Upper lobe of left lung (tissue), 6 donors: Measurements from ENCODE around the gene TYW1. TPM values are rescaled to one million over a fixed set of nuclear protein-coding genes. Genes with fewer than 3 reads are reported as not detected.
"Not testable (repeated sequence)": the region's sequence is repeated elsewhere in the genome, so short reads cannot be mapped to it uniquely, and the experiment has no call there.

Experiments used
- ATAC-seq, 2 donors: fragments of 200-7000 bp; cut with Tn5 transposase; one replicate each; pipeline ENCODE4 v1.9.1; 2022; ENCODE audit warnings: mild to moderate bottlenecking in 2 of 2, moderate library complexity in 2 of 2; ENCODE audit not compliant: low FRiP score in 2 of 2
- DNase-seq, 2 donors: peaks; one replicate each; pipeline ENCODE4 v3.0.0-alpha.2; 2019 to 2020
- H3K27ac ChIP-seq, 4 donors: fragments of 200-600 bp; sonication (generic); one replicate each; pipeline ENCODE4 v1.5.1; 2016 to 2019
- H3K27me3 ChIP-seq, 4 donors: fragments of 200-600 bp; sonication (generic); one replicate each; pipeline ENCODE4 v1.5.1; 2017 to 2019
- H3K36me3 ChIP-seq, 4 donors: fragments of 200-600 bp; sonication (generic); one replicate each; pipeline ENCODE4 v1.5.1; 2016 to 2019
- H3K4me1 ChIP-seq, 4 donors: fragments of 200-600 bp; sonication (generic); one replicate each; pipeline ENCODE4 v1.5.1; 2018 to 2019
- H3K4me3 ChIP-seq, 4 donors: fragments of 200-600 bp; sonication (generic); one replicate each; pipeline ENCODE4 v1.5.1; 2017 to 2019; ENCODE audit warnings: mild to moderate bottlenecking in 2 of 4, moderate library complexity in 1 of 4
- H3K9me3 ChIP-seq, 4 donors: fragments of 200-600 bp; sonication (generic); one replicate each; pipeline ENCODE4 v1.5.1; 2018 to 2019
- EP300 ChIP-seq, 4 donors: sonication (generic); formaldehyde crosslinking; IDR thresholded peaks; one replicate each; pipeline ENCODE4 v1.5.1; 2017; ENCODE audit warnings: antibody characterized with exemption in 4 of 4, control low read depth in 2 of 4
- POLR2A ChIP-seq, 4 donors: fragments of 450-650 bp; IDR thresholded peaks; one replicate each; pipeline ENCODE4 v1.5.1; 2016 to 2017; ENCODE audit warnings: antibody characterized with exemption in 4 of 4, mild to moderate bottlenecking in 2 of 4
- POLR2AphosphoS5 ChIP-seq, 2 donors: sonication (generic); formaldehyde crosslinking; IDR thresholded peaks; one replicate each; pipeline ENCODE4 v1.5.1; 2017; ENCODE audit warnings: antibody characterized with exemption in 2 of 2
- WGBS, 2 donors: methylation state at CpG; one replicate each; pipeline ENCODE4 v1.1.5; 2017 to 2018; 5-methylcytosine and 5-hydroxymethylcytosine counted together
- total RNA-seq, 6 donors: library from RNA; depleted of rRNA in 4 of 6; stranded (reverse); fragments of >200 nt in 4 of 6; gene quantifications; one replicate each; pipeline versions ENCODE4 v1.1.0 to v1.2.1, GENCODE V29; 2016 to 2021
- TF ChIP-seq, protein P1 (sequence below), 6 experiments: fragments of 450-650 bp in 4 of 6; fragments of 200-600 bp in 2 of 6; sonication (generic) in 2 of 6; IDR thresholded peaks; one replicate each; pipeline ENCODE4 v1.5.1; 2016 to 2019; ENCODE audit warnings: antibody characterized with exemption in 6 of 6
- donor health status: DM: no; HTN: no; CAD: no; lungs with moderate emphysema.
- donor health status: DM: no; HTN: yes; CAD: no; lungs with severe emphysema.

TYW1 gene
- total RNA-seq, 6 donors from 2014 or later, result 13.9 to 40.9 (median 17.2) TPM

DNA sequence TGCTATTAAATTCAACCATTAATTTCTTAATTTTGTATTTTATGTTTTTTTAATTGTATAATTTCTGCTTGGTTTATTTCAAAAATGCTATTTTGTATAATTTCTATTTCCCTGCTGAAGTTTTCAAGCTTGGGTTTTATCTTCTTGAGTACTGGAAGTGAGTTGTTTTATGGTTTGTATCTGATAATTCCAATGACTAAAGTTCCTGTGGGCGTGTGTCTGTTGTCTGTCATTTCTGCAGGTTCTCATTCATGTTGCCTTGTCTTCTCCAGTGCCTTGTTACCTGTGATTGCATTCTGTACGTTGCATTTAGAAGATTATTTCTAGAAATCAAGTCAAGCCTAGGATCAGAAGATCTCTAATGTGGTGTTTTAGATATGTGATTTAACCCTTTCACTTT, 199.5 kb downstream of the TYW1 start:
- not testable (repeated sequence) for DNase-seq, H3K4me1 ChIP-seq, H3K36me3 ChIP-seq, H3K27me3 ChIP-seq, ATAC-seq, H3K9me3 ChIP-seq, H3K4me3 ChIP-seq, H3K27ac ChIP-seq
- WGBS, 2 donors, result 93 to 100% methylated on average over 2 of the region's 2 CpGs

DNA sequence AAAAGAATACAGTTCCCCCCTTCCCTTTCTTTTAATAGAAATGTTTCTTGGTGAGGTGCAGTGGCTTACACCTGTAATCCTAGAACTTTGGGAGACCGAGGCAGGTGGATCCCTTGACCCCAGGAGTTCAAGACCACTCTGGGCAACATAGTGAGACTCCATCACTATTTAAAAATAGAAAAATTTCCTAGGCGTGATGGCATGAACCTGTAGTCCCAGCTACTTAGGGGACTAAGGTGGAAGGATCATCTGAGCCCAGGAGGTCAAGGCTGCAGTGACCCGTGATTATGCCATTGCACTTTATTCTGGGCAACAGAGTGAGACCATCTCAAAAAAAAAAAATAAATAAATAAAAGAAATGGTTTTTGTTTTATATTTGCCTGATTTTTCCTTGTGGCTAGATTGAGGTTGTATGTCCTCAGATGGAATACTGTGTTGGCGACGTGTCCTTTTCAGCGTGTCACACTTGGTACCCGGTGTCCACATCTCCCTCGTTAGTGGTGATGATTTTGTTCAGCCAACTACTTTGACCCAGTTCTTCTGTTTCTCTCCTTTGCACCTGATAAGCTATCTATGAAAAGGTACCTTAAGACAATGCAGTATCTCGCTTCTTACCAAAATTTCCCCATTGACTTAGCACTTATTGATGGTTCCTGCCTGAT, 202.4 kb downstream of the TYW1 start:
- H3K27ac ChIP-seq, ATAC-seq: not testable (repeated sequence)
- 90 to 96% methylated on average over 9 of the region's 9 CpGs for WGBS, 2 donors

DNA sequence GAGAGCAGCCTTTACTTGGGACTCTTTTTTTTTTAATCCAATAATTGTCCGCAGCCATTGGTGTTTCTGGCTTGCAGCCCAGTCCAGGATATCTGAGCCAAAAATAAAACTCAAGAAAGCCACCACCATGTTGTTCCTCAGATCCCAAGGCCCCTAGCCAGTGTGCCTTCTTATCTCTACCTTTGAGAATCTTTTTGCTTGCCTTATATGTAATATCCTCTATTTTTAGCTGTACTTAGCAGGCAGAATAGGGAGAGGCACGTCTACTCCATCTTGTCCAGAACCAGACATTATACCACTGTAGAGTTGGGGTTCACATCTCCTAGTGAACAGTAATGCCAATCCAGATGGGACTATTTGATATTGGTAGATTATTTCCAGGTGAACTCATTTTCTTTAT, 209.1 kb downstream of the TYW1 start:
- not testable (repeated sequence) for DNase-seq, H3K27ac ChIP-seq, H3K27me3 ChIP-seq, H3K4me3 ChIP-seq, H3K36me3 ChIP-seq, H3K9me3 ChIP-seq, H3K4me1 ChIP-seq, ATAC-seq
- whole genome bisulfite sequencing, 2 donors, result 44 to 85% methylated on average over 1 to 2 of the region's 2 CpGs

More for the DNA sequence above, 202.4 kb downstream of the TYW1 start:
- DNase-seq, H3K36me3 ChIP-seq, H3K9me3 ChIP-seq, H3K27me3 ChIP-seq, H3K4me1 ChIP-seq, H3K4me3 ChIP-seq: not testable (repeated sequence)

DNA sequence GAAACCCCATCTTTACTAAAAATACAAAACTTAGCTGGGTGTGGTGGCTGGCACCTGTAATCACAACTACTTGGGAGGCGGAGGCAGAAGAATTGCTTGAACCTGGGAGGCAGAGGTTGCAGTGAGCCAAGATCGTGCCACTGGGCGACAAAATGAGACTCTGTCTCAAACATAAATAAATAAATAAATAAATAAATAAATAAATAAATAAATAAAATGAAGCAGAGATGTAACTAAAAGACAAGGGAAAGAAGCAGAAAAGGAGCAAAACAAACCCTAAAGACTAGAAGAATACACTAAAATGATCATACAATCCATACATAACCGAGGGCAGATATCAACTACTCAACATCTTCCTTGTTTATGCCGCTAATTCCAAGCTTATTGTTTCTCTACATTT, 209.8 kb downstream of the TYW1 start:
- no peak for ATAC-seq

DNA sequence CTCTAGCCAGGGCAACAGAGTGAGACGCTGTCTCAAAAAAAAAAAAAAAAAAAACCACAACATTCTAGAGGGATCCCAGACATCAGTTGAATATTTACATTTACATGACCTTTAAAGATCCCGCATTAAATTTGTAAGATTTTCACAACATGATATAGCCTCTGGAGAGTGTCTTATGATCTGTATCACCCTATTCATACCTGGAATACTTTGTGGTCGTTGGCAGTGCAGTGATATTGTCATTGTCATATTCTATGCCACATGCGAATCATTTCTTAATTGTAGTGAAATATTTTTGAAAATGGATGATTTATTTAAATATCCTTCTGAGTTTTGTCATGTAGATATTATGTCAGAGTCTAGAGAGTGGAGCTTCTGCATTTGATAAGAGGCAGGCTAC, 212.0 kb downstream of the TYW1 start:
- H3K27ac ChIP-seq, H3K27me3 ChIP-seq, H3K9me3 ChIP-seq, H3K36me3 ChIP-seq, H3K4me1 ChIP-seq, ATAC-seq, DNase-seq, H3K4me3 ChIP-seq: not testable (repeated sequence)
- 88 to 91% methylated on average over 4 of the region's 4 CpGs for WGBS, 2 donors

More for the DNA sequence above, 209.8 kb downstream of the TYW1 start:
- Histone ChIP-seq H3K4me1 (peaks cover 0 to 3% (median 0%) of the 10 kb centered on the region in 4 donors), H3K4me3 (no peak overlapping the region), H3K36me3 (no peaks in the 10 kb centered on the region), H3K9me3 (no peaks in the 10 kb centered on the region), H3K27ac (no peak overlapping the region), H3K27me3 (no peaks in the 10 kb centered on the region)
- no peak for DNase-seq
- TF ChIP-seq POLR2A (IDR thresholded peaks at IDR 0.05) (no peak), POLR2AphosphoS5 (IDR thresholded peaks at IDR 0.05) (no peak), EP300 (IDR thresholded peaks at IDR 0.05) (no peak)
- TF ChIP-seq, protein P1, sequence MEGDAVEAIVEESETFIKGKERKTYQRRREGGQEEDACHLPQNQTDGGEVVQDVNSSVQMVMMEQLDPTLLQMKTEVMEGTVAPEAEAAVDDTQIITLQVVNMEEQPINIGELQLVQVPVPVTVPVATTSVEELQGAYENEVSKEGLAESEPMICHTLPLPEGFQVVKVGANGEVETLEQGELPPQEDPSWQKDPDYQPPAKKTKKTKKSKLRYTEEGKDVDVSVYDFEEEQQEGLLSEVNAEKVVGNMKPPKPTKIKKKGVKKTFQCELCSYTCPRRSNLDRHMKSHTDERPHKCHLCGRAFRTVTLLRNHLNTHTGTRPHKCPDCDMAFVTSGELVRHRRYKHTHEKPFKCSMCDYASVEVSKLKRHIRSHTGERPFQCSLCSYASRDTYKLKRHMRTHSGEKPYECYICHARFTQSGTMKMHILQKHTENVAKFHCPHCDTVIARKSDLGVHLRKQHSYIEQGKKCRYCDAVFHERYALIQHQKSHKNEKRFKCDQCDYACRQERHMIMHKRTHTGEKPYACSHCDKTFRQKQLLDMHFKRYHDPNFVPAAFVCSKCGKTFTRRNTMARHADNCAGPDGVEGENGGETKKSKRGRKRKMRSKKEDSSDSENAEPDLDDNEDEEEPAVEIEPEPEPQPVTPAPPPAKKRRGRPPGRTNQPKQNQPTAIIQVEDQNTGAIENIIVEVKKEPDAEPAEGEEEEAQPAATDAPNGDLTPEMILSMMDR (IDR thresholded peaks at IDR 0.05), result no peak
- WGBS, 2 donors, result 98 to 99% methylated on average over 5 of the region's 5 CpGs

DNA sequence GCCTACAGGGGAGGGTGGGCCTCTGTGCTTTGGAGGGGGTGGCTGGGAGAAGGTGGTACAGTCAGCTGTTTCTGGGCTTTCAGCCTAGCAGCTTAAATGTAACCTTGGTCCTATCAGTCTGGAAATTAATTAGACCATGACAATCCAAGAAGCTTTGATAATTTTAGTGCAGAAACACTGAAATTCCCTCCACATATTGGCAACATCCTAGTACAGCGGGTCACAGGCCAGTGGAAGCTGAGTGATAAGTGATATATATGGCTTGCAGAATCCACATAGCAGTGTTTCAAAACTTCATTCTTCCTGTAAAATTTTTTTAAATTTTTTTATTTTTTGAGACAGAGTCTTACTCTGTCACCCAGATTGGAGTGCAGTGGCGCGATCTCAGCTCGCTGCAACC, 212.6 kb downstream of the TYW1 start:
- no peak for TF ChIP-seq EP300 (IDR thresholded peaks at IDR 0.05)
- TF ChIP-seq, protein P1 (IDR thresholded peaks at IDR 0.05), result no peak
- WGBS, 2 donors, result 88 to 89% methylated on average over 4 of the region's 4 CpGs

DNA sequence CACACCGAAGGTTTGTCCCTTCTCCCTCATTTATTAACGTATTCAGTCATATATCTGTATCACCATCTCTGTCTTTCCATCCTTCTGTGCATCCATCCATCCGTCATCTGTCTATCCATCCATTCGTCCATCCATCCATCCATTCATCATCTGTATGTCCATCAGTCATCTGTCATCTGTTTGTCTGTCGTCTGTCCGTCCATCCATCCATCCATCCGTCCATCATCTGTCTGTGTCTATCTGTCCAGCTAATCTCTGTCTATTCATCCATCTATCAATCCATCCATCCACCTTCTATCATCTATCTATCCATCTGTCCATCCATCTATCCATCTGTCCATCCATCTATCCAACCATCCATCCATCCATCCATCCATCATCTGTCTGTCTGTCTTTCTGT, 213.9 kb downstream of the TYW1 start:
- TF ChIP-seq, protein P1 (IDR thresholded peaks at IDR 0.05), result no peak
- TF ChIP-seq EP300 (IDR thresholded peaks at IDR 0.05) (no peak), POLR2AphosphoS5 (IDR thresholded peaks at IDR 0.05) (no peak), POLR2A (IDR thresholded peaks at IDR 0.05) (no peak)
- no peak overlapping the region for H3K27ac ChIP-seq
- WGBS, 2 donors, result 92 to 98% methylated on average over 7 of the region's 7 CpGs
- no peaks in the 10 kb centered on the region for H3K27me3 ChIP-seq
- no peaks in the 10 kb centered on the region for H3K9me3 ChIP-seq
- peaks cover 0 to 3% (median 0%) of the 10 kb centered on the region in 4 donors for H3K4me1 ChIP-seq
- ATAC-seq, result no peak
- no peaks in the 10 kb centered on the region for H3K36me3 ChIP-seq
- H3K4me3 ChIP-seq, result no peak overlapping the region
- DNase-seq, result no peak

More for the DNA sequence above, 212.6 kb downstream of the TYW1 start:
- DNase-seq, result no peak
- H3K27me3 ChIP-seq, result no peaks in the 10 kb centered on the region
- H3K4me3 ChIP-seq, result no peak overlapping the region
- no peaks in the 10 kb centered on the region for H3K36me3 ChIP-seq
- H3K27ac ChIP-seq, result no peak overlapping the region
- ATAC-seq, result no peak
- H3K9me3 ChIP-seq, result no peaks in the 10 kb centered on the region
- peaks cover 0 to 3% (median 0%) of the 10 kb centered on the region in 4 donors for H3K4me1 ChIP-seq

DNA sequence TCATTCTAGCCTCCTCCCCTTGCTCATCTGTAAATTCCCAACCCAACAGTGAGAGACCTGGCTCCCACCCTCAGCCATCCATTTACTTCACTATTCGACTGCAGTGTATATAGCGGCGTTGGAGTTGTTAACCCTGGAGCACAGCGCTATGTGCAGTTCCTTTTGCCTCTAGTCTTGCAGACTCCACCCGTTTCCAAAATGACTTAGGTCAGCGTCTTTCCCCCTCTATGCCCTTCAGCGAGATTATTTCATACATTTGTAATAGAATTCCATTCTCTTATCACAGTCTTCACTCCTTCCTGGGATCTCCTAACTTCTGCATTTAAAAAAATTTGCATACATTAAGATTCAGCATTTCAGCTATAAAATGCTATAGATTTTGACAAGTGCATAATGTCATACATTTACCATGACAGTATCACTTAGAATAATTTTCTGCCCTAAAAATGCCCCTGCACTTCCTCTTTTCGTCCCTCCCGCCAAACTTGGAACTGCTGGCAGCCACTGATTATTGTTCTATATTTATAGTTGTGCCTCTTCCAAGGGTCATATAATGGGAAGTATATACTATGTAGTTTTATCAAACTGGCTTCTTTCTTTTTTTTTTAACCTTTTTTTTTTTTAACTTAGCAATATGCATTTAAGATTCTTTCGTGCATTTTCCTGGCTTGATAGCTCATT, 215.2 kb downstream of the TYW1 start:
- not testable (repeated sequence) for H3K27ac ChIP-seq, H3K9me3 ChIP-seq, H3K4me3 ChIP-seq, H3K4me1 ChIP-seq, H3K36me3 ChIP-seq, ATAC-seq, H3K27me3 ChIP-seq, DNase-seq
- WGBS, 2 donors, result 73 to 78% methylated on average over 10 of the region's 10 CpGs

DNA sequence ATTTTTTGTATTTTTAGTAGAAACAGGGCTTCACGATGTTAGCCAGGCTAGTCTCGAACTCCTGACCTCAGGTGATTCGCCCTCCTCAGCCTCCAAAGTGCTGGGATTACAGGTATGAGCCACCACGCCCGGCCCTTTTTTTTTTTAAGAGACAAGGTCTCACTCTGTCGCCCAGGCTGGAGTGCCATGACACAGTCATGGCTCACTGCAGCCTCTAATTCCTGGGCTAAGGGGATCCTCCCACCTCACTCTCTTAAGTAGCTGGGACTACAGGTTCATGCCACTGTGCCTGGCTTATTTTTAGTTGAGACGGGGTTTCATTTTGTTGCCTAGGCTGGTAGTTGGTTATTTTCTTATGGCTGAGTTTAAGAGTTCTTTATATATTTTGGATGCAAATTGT, 216.4 kb downstream of the TYW1 start:
- 96 to 98% methylated on average over 6 to 7 of the region's 7 CpGs for WGBS, 2 donors
- not testable (repeated sequence) for H3K27ac ChIP-seq, ATAC-seq

More for the DNA sequence above, 216.4 kb downstream of the TYW1 start:
- H3K4me3 ChIP-seq, H3K9me3 ChIP-seq, DNase-seq, H3K27me3 ChIP-seq, H3K4me1 ChIP-seq, H3K36me3 ChIP-seq: not testable (repeated sequence)
